Hepatocyte (in vitro differentiated cells): Measurements from ENCODE around the gene ECD.

ENCODE experiments used
- EZH2 ChIP-seq: fragments of 200-600 bp; sonication (generic); IDR thresholded peaks from 2 replicates; pipeline ENCODE4 v1.6.1; 2016; ENCODE audit warnings: antibody characterized with exemption, mild to moderate bottlenecking, borderline replicate concordance
- EZH2phosphoT487 ChIP-seq: fragments of 200-600 bp; sonication (generic); IDR thresholded peaks from one replicate; pipeline ENCODE4 v1.6.1; 2018; ENCODE audit warnings: antibody characterized with exemption, mild to moderate bottlenecking, low read depth, moderate library complexity; ENCODE audit not compliant: unreplicated experiment, severe bottlenecking
- TF ChIP-seq, protein P1 (sequence below): fragments of 200-600 bp; sonication (generic); IDR thresholded peaks from 2 replicates; pipeline ENCODE4 v1.5.1; 2016; ENCODE audit warnings: antibody characterized with exemption, mild to moderate bottlenecking; ENCODE audit not compliant: poor library complexity

DNA sequence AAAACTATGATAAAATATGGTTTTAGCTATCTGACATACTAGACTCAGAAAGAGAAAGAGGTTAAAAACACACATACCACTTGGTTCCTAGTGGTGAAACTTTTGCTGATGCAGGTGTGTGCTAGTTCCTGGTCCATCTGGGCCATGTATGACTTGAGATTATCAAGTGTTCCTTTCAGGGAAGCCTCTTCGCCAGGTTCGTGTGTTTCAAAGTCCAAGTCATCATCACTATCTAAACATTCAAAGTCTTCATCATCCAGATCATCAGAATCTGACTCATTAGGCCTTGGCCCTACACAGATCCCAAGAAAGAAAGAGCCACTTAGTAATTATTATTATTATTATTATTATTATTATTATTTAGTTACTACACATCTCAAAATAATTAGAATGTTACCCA lies 31.2 kb downstream of the ECD start:
- TF ChIP-seq, protein P1, sequence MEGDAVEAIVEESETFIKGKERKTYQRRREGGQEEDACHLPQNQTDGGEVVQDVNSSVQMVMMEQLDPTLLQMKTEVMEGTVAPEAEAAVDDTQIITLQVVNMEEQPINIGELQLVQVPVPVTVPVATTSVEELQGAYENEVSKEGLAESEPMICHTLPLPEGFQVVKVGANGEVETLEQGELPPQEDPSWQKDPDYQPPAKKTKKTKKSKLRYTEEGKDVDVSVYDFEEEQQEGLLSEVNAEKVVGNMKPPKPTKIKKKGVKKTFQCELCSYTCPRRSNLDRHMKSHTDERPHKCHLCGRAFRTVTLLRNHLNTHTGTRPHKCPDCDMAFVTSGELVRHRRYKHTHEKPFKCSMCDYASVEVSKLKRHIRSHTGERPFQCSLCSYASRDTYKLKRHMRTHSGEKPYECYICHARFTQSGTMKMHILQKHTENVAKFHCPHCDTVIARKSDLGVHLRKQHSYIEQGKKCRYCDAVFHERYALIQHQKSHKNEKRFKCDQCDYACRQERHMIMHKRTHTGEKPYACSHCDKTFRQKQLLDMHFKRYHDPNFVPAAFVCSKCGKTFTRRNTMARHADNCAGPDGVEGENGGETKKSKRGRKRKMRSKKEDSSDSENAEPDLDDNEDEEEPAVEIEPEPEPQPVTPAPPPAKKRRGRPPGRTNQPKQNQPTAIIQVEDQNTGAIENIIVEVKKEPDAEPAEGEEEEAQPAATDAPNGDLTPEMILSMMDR: no peak
- no peak for TF ChIP-seq EZH2
- TF ChIP-seq EZH2phosphoT487: no peak
